HG02678 (cell line): ENCODE results near the gene GPR89A.
"Not testable (repeated sequence)": the region's sequence is repeated elsewhere in the genome, so short reads cannot be mapped to it uniquely, and the experiment has no call there.

ENCODE experiments used
- ATAC-seq: cut with Tn5 transposase; IDR thresholded peaks from one replicate; pipeline ENCODE4 v1.9.1; 2021; ENCODE audit warnings: mild to moderate bottlenecking, moderate library complexity; ENCODE audit not compliant: unreplicated experiment

The GPR89A gene

DNA sequence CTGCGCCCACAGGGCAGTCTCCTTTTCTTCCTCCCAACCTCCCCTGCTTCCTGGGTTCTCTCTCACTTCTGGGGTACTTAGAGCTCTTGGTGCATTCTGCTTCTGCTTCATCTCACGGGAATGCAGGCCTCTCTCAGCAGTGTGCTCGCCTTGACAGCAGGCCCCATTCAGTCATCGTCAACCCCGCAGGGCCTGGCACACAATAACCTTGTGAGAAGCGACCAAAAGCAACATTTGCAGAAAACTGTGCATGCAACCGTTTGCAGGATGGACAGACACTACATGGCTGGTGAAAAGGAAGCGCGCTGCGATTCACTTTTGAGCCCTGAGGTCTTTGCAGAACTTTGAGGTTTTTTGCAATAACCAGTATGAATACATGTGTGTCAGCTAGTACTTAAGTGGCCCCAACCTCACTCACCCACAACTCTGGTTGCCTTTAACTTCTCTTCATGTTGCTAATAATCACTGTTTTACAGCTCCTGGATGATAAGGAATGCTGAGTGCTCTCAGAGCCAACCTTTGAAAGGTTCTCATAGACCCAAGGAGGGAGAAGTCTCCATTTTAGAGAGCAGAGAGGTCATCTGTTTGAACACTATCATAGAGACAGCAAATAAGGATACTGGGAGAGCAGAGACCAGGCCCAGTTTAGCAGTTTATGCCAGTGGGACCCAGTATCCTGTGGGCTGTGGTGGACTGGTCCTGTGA lies 109.0 kb downstream of the GPR89A start:
- ATAC-seq = no peak

DNA sequence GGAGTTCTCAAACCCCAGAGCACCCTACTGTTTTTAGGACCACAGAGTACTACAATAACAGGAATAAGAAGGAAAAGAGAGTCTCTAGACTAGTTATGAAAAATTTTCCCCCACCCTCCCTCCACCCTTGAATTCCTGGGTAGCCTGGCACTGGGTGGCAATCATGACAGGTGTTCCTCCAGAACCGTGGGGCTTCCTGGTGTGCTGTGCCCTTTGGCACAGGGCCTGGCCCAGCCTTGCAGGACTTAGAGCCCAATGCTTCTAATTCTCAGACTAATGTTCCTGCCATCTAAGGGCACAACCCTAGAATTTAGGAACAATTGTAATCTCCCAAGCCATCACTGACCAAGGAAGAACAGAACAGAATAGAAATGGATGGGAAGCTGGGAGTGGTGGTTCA lies 110.0 kb downstream of the GPR89A start:
- ATAC-seq = no peak

GRCh38 chr1:145718465-145718864 lies 110.7 kb downstream of the GPR89A start:
- ATAC-seq = not testable (repeated sequence)

DNA sequence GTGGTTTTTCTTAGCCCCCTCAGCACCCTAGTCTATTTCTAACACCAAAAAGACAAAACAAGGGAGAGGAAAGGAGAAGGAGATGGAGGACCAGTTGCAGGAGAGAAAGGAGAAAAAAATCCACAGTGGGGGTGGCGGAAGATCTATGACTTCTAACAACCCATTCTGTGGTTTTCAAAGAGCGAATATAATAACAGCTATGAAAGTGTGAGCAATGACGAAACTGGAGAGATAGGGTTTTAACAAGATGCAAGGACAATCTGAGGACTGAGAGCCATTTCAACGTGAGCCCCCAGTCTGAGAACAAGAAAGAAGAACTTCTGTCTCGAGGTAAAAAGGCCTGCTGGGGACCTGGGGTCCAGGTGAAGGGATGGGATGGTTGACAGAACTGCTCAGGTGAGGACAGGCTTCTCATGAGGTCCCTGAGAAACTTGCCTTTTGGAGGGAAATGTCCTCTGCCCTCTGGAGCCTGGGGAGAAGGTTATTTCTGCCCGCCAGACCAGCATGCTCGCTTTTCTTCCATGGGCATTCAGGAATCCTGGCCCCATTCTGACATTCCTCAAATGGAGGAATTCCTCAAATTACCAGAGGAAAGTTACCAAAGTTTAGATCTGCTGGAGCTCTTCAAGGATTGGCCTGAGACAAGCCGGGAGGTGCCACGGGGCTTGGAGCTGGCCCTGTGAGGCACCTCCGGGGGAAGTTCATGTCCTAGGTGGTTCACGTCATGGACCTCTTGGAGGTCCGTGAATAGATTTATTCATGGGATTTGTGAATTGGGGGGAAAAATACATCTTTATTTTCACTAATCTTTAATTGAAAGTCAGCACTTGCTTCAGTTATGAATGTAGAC lies 111.7 kb downstream of the GPR89A start, which contains the start of gene CD160:
CD160 (plus strand) TSS at position 270 of the 850 bp plus-strand sequence. CDS start 8,829 bp downstream, outside the sequence.
- no peak for ATAC-seq
